MM.1S (cell line): ENCODE results near the gene FIG4.

Experiments used
- CTCF ChIP-seq: fragments of 300-600 bp; sonication (generic); IDR thresholded peaks from 2 replicates; pipeline ENCODE4 v1.5.1; 2016; ENCODE audit warnings: antibody characterized with exemption, low read length, mixed read lengths
- EZH2 ChIP-seq: fragments of 300-600 bp; sonication (generic); optimal IDR thresholded peaks from 2 replicates; pipeline ENCODE3; 2017; ENCODE audit warnings: low read depth, mild to moderate bottlenecking, antibody characterized with exemption, low read length, mixed read lengths

- TF ChIP-seq CTCF (no peak), EZH2 (no peak)
Observed at GRCh38 chr6:109808837-109809236, 117.7 kb downstream of the FIG4 start.
